HG03280 (cell line): ENCODE results near the gene AGAP2.

Source experiments
- ATAC-seq: cut with Tn5 transposase; IDR thresholded peaks from one replicate; pipeline ENCODE4 v1.9.1; 2021; ENCODE audit warnings: mild to moderate bottlenecking, moderate library complexity; ENCODE audit not compliant: unreplicated experiment

Gene AGAP2

DNA sequence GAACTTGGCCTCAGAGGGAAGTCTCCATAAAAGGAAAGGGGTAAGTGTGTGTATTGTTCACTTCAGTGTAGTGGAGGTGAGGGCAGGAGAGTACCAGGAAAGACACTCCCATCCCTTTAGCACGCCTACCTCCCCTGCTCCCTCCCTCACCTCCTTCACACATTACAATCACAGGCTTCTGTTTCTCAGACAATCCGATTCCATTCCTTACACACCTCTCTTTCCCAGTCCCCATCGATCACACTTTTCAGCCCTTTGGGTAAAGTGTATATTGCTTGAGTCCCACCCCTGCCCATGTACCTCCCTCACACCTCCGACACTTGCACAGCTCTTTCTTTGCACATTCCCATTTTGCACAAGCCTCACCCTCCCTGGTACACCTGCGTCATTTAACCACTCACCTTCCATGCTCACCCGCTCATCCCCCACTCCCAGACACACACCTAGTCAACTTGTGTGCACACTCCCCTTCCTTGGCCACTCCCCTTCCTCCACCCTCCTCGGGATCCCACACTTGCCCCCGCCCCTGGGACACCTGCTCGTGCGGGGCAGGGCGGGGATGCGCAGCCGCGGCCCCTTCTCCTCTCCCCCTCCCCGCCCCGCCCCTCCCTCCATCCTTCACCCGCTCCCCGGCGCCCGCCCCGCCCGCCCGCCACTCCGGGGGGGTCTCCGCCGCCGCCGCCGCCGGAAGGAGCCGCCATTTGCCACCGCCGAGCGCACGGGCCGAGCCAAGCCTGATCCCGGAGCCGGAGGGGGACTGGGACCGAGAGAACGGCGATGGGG, 16.1 kb upstream of the AGAP2 start, which contains the start of gene MARCHF9:
Gene MARCHF9 (plus strand): TSS at position 693 of the 783 bp plus-strand sequence. CDS start 426 bp downstream, outside the sequence.
- ATAC-seq = peak; percentile 31

DNA sequence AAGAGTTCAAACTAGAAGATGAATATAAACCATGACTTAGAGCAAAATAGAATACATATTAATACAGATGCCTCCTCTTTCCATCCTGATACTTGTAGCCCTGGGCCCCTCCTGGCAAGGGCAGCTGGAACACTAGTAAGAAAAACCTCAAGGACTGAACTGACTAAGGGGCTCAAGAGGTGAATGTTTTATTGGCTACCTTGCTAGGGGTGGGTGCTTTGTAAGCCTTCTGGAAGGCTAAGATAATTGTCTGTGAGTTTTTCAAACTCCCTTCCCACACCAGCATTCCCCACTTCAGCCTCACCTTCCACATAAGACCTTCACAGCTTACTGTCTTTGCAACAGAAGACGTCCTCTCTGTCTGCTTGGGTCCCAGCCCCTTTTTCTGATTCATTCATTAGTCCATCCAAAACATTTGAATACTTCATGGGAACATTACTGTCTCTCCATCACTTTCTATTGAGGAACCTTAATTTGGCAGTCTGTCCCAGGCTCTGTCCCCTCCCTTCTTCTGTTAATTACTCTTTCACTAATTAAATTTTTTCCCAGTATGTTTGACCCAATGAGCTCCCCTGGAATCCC, 15.3 kb upstream of the AGAP2 start:
- ATAC-seq = no peak

DNA sequence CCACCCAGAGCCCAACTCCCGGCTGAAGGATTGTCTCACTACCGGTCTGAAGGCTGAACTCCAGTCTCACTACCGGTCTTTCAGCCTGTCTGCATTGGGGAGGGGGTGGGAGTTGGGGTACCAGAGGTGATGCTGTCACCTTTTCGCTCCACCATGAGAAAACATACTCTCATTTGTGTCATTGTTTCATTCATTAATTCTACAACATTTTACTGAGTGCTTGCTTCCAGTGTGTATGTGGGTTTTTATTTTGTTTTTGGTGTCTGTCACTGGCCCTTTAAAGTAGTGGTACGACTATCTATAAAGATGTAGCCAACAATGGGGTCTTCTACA, 14.1 kb upstream of the AGAP2 start:
- no peak for ATAC-seq

DNA sequence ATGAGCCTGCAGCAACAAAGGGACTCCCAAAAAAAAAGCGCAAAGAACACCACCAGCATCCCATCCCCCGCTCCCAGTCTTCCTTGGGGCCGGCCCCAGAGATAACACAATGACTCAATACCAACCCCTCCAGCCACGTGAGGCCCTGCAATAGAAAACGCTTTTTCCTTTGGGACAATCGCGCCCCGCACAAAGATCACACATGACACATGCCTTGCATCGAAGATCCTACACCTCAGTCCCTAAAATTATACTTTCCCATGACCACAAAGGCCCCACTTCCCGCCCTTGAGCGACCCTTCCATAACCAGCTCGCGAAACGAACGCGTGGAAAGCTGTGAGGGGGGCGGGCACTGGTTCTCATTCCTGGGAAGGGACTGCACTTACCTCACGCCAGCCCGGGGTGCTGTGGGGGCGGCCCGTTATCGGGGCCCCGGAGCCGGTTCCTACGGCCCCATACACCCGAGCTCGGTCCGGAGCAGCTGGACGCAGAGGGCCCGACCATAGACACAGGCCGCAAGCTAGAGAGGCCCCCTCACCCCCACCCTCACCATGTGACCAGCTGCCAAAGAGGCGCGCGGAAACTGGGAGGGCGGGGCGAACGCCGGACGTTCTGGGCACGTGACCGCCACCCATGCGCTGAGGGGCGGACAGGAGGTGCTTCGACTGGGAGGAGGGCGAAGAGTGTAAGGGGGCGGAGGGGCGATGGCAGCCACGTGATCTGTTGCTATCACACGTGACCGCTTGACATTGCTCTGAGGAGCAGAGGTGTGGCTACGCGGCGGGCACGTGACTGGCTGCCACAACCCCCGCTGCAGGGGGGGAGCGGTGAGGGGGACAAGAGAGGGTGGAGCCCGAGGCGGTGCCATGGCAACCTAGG, 13.5 kb upstream of the AGAP2 start, which contains the start of gene CDK4:
Gene CDK4 (minus strand): TSS at position 523 of the 880 bp plus-strand sequence. CDS start 593 bp downstream, outside the sequence.
- peak; percentile 72 for ATAC-seq

DNA sequence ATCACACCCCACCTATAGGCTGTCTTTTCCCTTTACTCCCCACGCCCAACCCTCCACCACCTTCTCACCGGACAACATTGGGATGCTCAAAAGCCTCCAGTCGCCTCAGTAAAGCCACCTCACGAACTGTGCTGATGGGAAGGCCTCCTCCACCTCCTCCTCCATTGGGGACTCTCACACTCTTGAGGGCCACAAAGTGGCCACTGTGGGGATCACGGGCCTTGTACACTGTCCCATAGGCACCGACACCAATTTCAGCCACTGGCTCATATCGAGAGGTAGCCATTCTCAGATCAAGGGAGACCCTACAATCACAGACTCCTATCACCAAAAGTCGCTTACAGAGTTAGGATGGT, 12.9 kb upstream of the AGAP2 start:
- no peak for ATAC-seq

DNA sequence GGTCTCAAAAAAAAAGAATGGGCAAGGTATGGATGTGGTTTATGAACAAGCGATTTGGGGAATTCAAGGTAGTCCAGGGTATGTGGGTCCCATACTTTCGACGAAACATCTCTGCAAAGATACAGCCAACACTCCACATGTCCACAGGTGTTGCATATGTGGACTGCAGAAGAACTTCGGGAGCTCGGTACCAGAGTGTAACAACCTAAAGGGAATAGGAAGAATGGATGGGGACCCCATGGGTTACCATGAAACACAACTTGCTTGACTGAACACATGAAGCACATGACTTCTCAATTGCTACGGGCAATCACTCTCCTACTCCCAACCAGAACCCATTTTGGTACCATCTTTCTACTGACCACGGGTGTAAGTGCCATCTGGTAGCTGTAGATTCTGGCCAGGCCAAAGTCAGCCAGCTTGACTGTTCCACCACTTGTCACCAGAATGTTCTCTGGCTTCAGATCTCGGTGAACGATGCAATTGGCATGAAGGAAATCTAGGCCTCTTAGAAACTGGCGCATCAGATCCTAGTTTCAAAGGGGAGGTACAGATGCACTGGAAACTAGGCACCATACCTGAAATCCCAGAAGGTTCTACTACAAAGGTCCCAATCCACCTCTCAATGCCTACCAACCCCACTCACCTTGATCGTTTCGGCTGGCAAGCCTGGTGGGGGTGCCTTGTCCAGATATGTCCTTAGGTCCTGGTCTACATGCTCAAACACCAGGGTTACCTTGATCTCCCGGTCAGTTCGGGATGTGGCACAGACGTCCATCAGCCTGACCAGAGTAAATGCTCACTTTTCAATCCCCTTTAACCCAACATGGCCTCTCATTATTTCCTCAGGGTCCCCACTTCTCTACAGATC, 12.3 kb upstream of the AGAP2 start:
- no peak for ATAC-seq

DNA sequence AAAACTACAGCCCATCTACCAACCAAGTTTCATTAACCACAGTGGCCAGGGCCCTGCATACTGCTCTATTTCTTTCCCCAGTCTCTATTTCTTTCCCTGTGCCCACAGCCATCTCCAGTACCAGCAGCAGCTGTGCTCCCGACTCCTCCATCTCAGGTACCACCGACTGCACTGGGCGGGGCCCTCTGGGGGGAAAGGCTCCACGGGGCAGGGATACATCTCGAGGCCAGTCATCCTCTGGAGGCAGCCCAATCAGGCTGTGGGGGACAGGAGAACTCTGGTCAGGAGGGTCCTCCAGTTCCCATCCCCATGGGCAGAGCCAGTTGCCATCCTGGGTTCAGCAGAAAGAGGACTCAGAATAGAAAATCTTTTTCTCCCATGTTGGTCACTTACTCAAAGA, 10.5 kb upstream of the AGAP2 start:
- ATAC-seq = no peak

DNA sequence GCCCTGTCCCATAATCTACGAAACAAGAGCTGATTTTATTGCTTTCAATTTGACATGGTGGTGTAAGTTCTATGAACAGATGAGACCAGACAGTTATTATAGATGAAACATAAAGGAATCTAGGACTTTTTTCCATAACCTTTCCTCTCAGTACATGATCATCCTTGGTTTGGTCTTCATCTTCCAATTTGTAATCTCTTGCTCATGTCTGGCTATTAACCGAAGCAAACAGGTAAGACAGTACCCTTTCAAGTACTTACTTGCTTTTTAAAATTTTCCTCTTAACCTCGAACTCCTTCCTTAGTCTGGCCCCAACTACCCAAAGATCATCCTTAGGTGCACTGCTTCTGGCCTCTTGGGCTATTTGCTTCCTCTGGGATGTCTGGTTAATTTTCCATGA, 7.5 kb upstream of the AGAP2 start:
- ATAC-seq = no peak

DNA sequence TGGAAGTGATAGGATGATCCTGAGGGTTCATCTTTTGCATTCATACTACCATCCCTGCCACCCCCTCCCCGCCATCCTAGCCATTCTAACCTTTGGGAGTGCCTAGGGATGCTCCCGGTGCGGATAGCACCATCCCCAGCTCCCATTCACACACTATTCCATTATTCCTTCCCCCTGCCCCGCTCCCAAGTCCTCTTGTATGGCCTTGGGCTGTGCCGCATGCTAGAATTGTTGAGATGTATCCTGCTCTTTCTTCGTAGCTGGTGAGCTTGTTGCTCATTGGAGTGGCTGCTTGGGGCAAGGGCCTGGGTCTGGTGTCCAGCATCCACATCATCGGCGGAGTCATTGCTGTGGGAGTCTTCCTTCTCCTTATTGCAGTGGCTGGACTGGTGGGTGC, 6.9 kb upstream of the AGAP2 start:
- no peak for ATAC-seq

DNA sequence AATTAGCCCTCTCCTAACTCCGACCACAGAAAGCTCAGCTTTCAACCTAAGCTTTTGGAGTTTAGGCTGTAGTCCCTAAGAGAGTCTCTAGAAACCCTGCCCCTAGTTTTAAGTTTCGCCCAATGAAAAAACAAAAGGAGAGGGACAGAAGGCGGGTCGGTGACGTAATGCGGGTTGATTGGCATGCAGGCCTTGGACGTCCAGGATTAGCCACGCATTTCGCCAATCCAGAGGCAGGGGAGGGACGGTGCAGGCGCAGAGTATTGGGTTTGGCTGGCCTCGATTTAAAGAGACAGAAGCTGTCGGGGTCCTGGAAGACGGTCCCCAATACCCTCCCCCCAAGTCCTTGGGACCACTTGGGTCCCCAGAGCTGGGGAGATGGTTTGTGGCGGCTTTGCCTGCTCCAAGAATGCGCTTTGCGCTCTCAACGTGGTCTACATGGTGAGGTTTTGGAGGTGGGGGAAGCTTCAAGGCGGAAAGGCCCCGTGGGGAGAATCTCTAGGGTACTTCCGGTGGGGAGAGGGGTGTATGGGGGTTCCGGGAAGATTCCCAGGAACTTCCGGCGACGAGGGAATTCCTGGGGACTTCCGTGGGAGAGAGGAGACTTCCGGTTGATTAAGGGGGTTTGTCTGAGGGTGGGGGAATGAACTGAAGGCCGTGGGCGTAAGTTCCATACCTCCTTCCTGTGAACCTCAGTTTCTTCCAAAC, 6.4 kb upstream of the AGAP2 start, which contains the start of gene TSPAN31:
Gene TSPAN31 (plus strand): TSS at position 263 of the 708 bp plus-strand sequence. CDS start 116 bp downstream, at position 379.
- ATAC-seq = peak; percentile 90

DNA sequence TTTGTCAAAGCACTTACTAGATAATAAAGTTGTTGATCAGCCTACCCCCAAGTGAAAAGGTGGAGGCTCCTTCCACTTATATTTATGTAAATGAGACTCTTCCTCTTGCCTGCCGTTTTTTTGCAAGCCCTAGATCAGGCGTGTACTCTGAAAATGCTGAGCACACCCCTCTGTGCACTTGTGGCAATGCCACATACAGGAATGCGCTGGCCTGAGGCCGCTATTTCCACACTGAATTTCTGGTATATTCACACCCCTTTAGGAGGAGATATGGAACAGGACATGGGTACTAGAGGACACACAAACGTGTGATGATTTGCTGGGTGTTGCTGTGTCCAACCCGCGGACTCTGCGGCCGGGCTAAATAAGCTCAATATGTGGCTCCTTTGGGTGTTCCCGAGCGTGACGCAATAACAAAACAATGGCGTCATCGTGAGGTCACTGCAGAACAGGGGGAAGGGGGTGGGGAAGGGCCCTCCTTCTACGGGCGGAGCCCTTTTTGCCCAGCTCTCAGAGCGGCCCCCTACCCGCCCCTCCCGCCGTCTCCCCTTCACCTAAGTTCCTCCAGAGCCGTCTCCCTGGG, 5.7 kb upstream of the AGAP2 start:
- ATAC-seq = peak; percentile 36

DNA sequence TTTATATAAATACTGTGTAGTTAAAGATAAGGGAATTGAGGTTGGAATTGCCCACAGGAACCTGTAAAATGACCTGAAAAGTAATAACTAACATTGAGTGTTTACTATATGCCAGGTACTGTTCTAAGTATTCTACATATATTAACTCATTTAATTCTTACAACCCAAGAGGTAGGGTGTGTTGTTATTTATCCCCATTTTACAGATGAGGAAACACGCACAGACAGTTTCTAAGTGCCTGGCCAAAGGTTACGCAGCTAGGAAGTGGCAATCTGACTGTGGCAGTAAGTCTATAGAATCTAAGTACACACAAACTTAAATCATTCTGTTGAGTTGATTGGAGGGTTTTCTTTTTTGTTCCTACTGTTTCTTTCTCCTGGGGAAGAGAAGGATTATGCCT, 5.2 kb upstream of the AGAP2 start:
- ATAC-seq = no peak

DNA sequence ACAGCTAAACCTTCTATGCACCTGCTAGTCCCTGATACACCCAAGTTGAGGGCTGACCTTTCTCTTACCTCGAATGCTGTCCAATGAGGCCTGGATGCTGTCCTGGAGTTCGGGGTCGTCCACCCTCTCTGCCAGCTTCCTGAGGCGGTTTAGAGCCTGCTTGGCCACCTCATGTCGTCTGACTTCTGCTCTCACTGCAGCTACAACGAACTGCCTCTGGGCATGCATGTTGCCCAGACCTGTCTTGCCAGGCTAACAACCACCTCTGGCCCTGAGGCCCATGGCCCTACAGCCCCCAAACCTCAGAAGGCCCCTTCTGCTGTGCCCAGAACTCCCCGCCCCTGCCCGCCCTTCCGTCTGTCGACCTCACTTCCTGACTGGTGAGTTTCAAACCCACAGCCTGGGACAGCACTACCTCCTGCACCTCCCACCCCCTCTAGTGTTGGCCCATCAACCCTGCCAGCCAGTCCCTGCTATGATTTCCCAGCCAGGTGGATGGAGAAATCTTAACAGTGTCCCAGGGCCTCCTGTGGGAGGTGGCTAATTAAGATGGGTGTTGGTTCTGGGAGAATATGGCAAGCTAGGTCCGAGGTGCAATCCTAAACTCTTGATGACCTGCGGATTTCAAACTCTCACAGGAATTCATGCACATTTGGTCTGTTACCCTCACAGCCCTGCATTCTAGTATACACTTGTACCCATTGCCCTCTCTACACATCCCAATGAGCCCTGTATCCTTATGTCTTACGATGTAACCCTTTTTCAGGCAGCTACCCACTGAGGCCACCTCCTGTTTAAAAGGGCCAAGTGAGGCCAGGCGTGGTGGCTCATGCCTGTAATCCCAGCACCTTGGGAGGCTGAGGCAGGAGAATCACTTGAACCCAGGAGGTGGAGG, 3.5 kb upstream of the AGAP2 start:
- peak; percentile 55 for ATAC-seq

DNA sequence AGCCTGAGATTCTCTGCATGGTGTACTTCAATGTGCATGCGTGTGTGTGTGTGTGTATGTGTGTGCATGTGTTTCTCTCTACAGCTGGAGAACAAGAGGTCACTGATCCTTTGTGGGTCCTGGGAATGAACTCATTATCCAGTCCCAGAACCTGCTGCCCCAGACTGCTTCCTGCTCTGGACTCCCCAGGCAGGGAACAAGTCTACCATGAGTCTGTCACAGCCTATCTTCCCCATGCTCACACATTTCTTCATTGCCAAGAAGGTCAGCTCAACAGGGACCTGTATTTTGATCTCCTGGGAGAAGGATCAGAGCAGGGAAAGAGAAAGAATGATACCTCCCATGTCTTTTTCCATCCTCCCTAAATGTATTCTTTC, 2.9 kb upstream of the AGAP2 start:
- ATAC-seq = no peak

DNA sequence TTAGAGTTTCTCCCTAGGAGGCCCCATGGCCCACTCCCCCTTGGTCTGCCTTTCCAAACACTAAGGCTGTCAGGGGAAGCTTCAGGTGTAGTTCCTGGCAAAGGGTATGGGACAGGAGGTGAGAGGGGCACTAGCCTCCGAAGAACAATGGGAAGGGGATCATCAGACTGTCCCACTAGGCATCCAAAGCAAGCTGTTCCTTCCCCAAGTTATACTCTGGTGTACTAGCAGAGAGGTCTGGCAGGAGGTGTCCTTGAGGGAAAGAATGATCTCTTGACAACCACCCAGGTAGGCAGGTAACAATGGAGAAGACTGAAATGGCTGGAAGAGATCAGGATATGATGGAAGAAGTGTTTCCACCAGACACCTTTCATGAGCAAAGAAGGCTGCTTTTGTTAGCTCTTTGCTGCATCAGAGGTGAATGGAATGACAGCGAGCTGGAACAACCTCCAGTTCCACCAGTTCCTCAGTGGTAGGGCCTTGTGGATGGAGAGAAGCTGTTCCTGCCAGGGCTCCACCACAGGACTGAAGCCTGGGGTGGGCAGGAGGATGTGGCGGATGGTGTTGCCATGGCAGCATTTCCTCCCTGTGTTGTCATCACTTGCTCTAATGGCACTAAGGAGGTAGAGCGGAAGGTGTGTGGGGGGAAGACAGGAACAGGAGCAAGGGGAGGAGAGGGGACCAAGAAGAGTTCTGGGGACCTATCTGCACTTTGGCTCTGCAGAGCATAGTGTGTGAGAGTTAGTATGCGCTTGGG, 2.3 kb upstream of the AGAP2 start:
- ATAC-seq = peak; percentile 47

DNA sequence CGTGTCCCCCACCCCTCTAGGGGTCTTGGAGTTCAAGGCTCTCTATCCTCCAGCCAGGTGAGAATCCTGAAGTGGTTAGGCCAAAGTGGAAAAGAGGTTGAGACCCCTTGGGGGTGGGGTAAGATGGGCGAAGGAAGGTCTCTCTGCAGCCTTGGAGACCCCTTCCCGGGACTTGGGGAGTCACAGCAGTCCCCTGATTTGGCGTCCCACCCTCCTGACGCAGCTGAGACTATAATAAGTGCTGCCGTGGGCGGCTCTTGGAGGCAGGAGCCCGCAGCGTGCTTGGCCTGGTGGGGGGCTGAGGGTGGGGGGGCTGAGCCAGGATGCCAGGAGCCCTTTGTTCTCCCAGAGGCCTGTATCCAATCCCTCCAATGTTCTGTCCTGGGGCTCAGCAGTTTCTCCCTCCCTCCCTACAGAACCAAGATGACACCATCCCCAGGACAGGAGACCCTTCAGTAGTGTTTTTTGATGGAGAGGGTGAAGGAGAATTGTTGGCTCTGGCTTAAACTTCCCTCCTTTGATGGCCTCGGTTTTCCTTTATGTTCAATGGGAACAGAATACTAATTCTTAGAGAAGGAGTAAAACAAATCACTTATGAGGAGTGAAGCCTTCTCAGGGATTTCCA, 1.5 kb upstream of the AGAP2 start:
- ATAC-seq = no peak

DNA sequence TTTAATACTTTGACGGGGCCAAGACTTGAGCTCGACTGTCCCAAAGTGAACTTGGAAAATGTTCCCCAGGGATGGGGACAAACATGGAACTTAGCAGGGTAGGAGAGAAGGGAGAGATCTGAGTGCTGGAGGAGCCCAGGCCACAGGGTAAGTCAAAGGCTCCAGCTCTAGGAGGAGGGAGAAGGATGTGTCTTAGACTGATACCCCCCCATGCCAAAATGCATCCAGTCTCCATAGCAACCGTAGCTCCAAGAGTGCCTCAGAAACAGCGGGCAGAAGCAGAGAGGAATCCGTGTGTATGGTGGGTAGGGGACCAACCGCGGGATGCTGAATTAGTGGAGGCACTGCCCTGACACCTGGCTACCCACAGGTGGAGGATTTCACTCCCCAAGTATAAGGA, 845 bp upstream of the AGAP2 start:
- ATAC-seq = no peak
